ENCODE measurements around the gene JAML.

Gene JAML

GRCh38 chr11:118219732-118220131 lies 5.1 kb downstream of the JAML start:
- Histone ChIP-seq H3K36me3 (ENCODE audit: control insufficient read depth in 5 of 5, insufficient read depth in 5 of 5, low read length in 5 of 5) (no peaks in the 10 kb centered on the region), H3K4me3 (ENCODE audit: low read depth in 1 of 5, low read length in 5 of 5) (no peak overlapping the region), H3K27me3 (ENCODE audit: control insufficient read depth in 5 of 5, insufficient read depth in 4 of 5, low read length in 5 of 5) (peaks cover 0 to 6% (median 0%) of the 10 kb centered on the region in 5 donors), H3K27ac (ENCODE audit: low read depth, low read length) (no peak overlapping the region), H3K4me1 (ENCODE audit: control insufficient read depth in 5 of 5, insufficient read depth in 5 of 5, low read length in 5 of 5) (peaks cover 0 to 20% (median 15%) of the 10 kb centered on the region in 5 donors), H3K9me3 (ENCODE audit: control insufficient read depth in 5 of 5, low read length in 5 of 5) (no peaks in the 10 kb centered on the region), H3K9ac (ENCODE audit: low read length in 5 of 5) (no peak overlapping the region)

- no peaks in the 10 kb centered on the region for H3K9me3 ChIP-seq (ENCODE audit: control insufficient read depth in 5 of 5, low read length in 5 of 5)
- peaks cover 0 to 16% (median 10%) of the 10 kb centered on the region in 5 donors for H3K4me1 ChIP-seq (ENCODE audit: control insufficient read depth in 5 of 5, insufficient read depth in 5 of 5, low read length in 5 of 5)
- H3K9ac ChIP-seq (ENCODE audit: low read length in 5 of 5), result no peak overlapping the region
- peaks cover 0 to 6% (median 0%) of the 10 kb centered on the region in 5 donors for H3K27me3 ChIP-seq (ENCODE audit: control insufficient read depth in 5 of 5, insufficient read depth in 4 of 5, low read length in 5 of 5)
- no peak overlapping the region for H3K27ac ChIP-seq (ENCODE audit: low read depth, low read length)
- H3K4me3 ChIP-seq (ENCODE audit: low read depth in 1 of 5, low read length in 5 of 5), result no peak overlapping the region
- H3K36me3 ChIP-seq (ENCODE audit: control insufficient read depth in 5 of 5, insufficient read depth in 5 of 5, low read length in 5 of 5), result no peaks in the 10 kb centered on the region
These were observed 5.6 kb downstream of the JAML start for GRCh38 chr11:118219244-118219643.

- H3K27me3 ChIP-seq (ENCODE audit: control insufficient read depth in 5 of 5, insufficient read depth in 4 of 5, low read length in 5 of 5), result peaks cover 0 to 6% (median 0%) of the 10 kb centered on the region in 5 donors
- H3K4me1 ChIP-seq (ENCODE audit: control insufficient read depth in 5 of 5, insufficient read depth in 5 of 5, low read length in 5 of 5), result peaks cover 0 to 27% (median 16%) of the 10 kb centered on the region in 5 donors
- H3K27ac ChIP-seq (ENCODE audit: low read depth, low read length), result no peak overlapping the region
These were observed 7.2 kb downstream of the JAML start for GRCh38 chr11:118217575-118217974.

GRCh38 chr11:118216621-118217481 lies 8.0 kb downstream of the JAML start:
- no peak overlapping the region for H3K27ac ChIP-seq (ENCODE audit: low read depth, low read length)

More at GRCh38 chr11:118217575-118217974, 7.2 kb downstream of the JAML start:
- H3K4me3 ChIP-seq (ENCODE audit: low read depth in 1 of 5, low read length in 5 of 5), result no peak overlapping the region
- no peaks in the 10 kb centered on the region for H3K36me3 ChIP-seq (ENCODE audit: control insufficient read depth in 5 of 5, insufficient read depth in 5 of 5, low read length in 5 of 5)
- H3K9me3 ChIP-seq (ENCODE audit: control insufficient read depth in 5 of 5, low read length in 5 of 5), result no peaks in the 10 kb centered on the region
- no peak overlapping the region for H3K9ac ChIP-seq (ENCODE audit: low read length in 5 of 5)

GRCh38 chr11:118215765-118216164 lies 9.0 kb downstream of the JAML start:
- Histone ChIP-seq H3K4me1 (ENCODE audit: control insufficient read depth in 5 of 5, insufficient read depth in 5 of 5, low read length in 5 of 5) (peaks cover 0 to 35% (median 16%) of the 10 kb centered on the region in 5 donors), H3K36me3 (ENCODE audit: control insufficient read depth in 5 of 5, insufficient read depth in 5 of 5, low read length in 5 of 5) (peaks cover 0 to 3% (median 0%) of the 10 kb centered on the region in 5 donors), H3K9ac (ENCODE audit: low read length in 5 of 5) (no peak overlapping the region), H3K4me3 (ENCODE audit: low read depth in 1 of 5, low read length in 5 of 5) (no peak overlapping the region), H3K9me3 (ENCODE audit: control insufficient read depth in 5 of 5, low read length in 5 of 5) (no peaks in the 10 kb centered on the region), H3K27ac (ENCODE audit: low read depth, low read length) (no peak overlapping the region), H3K27me3 (ENCODE audit: control insufficient read depth in 5 of 5, insufficient read depth in 4 of 5, low read length in 5 of 5) (peaks cover 0 to 4% (median 0%) of the 10 kb centered on the region in 5 donors)

More at GRCh38 chr11:118216621-118217481, 8.0 kb downstream of the JAML start:
- peaks cover 0 to under 1% (median 0%) of the 10 kb centered on the region in 5 donors for H3K36me3 ChIP-seq (ENCODE audit: control insufficient read depth in 5 of 5, insufficient read depth in 5 of 5, low read length in 5 of 5)
- peaks cover 0 to 6% (median 0%) of the 10 kb centered on the region in 5 donors for H3K27me3 ChIP-seq (ENCODE audit: control insufficient read depth in 5 of 5, insufficient read depth in 4 of 5, low read length in 5 of 5)
- no peak overlapping the region for H3K9ac ChIP-seq (ENCODE audit: low read length in 5 of 5)
- no peak overlapping the region for H3K4me3 ChIP-seq (ENCODE audit: low read depth in 1 of 5, low read length in 5 of 5)
- H3K9me3 ChIP-seq (ENCODE audit: control insufficient read depth in 5 of 5, low read length in 5 of 5), result no peaks in the 10 kb centered on the region
- peaks cover 0 to 31% (median 16%) of the 10 kb centered on the region in 5 donors for H3K4me1 ChIP-seq (ENCODE audit: control insufficient read depth in 5 of 5, insufficient read depth in 5 of 5, low read length in 5 of 5)

- H3K36me3 ChIP-seq (ENCODE audit: control insufficient read depth in 5 of 5, insufficient read depth in 5 of 5, low read length in 5 of 5), result peaks cover 0 to 3% (median 0%) of the 10 kb centered on the region in 5 donors
- H3K4me3 ChIP-seq (ENCODE audit: low read depth in 1 of 5, low read length in 5 of 5), result no peak overlapping the region
- no peak overlapping the region for H3K9ac ChIP-seq (ENCODE audit: low read length in 5 of 5)
- peaks cover 0 to 33% (median 18%) of the 10 kb centered on the region in 5 donors for H3K4me1 ChIP-seq (ENCODE audit: control insufficient read depth in 5 of 5, insufficient read depth in 5 of 5, low read length in 5 of 5)
- H3K27me3 ChIP-seq (ENCODE audit: control insufficient read depth in 5 of 5, insufficient read depth in 4 of 5, low read length in 5 of 5), result peaks cover 0 to 3% (median 0%) of the 10 kb centered on the region in 5 donors
- no peak overlapping the region for H3K27ac ChIP-seq (ENCODE audit: low read depth, low read length)
- no peaks in the 10 kb centered on the region for H3K9me3 ChIP-seq (ENCODE audit: control insufficient read depth in 5 of 5, low read length in 5 of 5)
These were observed 9.5 kb downstream of the JAML start for GRCh38 chr11:118215262-118215661.

DNA sequence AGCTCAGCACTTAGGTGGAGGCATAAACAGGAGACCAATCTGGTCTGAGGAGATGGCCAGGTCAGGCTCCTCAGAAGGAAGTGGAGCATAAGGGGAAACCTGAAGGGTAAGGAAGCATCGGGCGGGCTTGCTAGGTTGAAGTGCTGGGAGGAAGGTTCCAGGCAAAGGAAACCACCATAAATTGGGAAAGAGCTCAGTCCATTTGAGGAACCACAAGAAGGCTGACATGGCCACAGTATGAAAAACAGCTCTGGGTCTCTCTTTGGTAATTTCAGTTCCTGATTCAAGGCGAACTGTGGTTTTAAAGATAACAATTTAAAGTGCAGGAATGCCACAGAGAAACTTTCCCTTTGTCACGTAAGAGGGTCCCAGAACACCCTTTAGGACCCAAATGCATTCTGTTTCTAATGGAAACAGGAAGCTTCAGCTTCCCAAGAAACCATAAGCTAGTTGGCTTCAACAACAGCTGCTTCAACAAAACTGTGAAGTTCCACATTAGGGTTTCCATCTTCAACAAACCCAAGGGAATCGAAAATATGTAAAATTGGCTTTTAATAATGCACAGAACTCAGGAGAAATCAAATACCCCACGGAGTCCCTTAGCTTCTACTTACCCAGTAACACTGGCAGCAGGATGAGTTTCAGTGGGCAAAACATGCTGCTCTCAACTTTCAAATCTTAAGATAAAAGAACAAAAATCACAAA lies 10.4 kb downstream of the JAML start:
- Histone ChIP-seq H3K27ac (ENCODE audit: low read depth, low read length) (no peak overlapping the region), H3K9ac (ENCODE audit: low read length in 5 of 5) (no peak overlapping the region), H3K27me3 (ENCODE audit: control insufficient read depth in 5 of 5, insufficient read depth in 4 of 5, low read length in 5 of 5) (peaks cover 0 to 2% (median 0%) of the 10 kb centered on the region in 5 donors), H3K4me1 (ENCODE audit: control insufficient read depth in 5 of 5, insufficient read depth in 5 of 5, low read length in 5 of 5) (peaks cover 0 to 27% (median 13%) of the 10 kb centered on the region in 5 donors), H3K36me3 (ENCODE audit: control insufficient read depth in 5 of 5, insufficient read depth in 5 of 5, low read length in 5 of 5) (peaks cover 0 to 3% (median 0%) of the 10 kb centered on the region in 5 donors), H3K9me3 (ENCODE audit: control insufficient read depth in 5 of 5, low read length in 5 of 5) (no peaks in the 10 kb centered on the region), H3K4me3 (ENCODE audit: low read depth in 1 of 5, low read length in 5 of 5) (no peak overlapping the region)

- H3K27me3 ChIP-seq (ENCODE audit: control insufficient read depth in 5 of 5, insufficient read depth in 4 of 5, low read length in 5 of 5), result peaks cover 0 to 2% (median 0%) of the 10 kb centered on the region in 5 donors
- H3K36me3 ChIP-seq (ENCODE audit: control insufficient read depth in 5 of 5, insufficient read depth in 5 of 5, low read length in 5 of 5), result peaks cover 0 to 3% (median 0%) of the 10 kb centered on the region in 5 donors
- H3K9me3 ChIP-seq (ENCODE audit: control insufficient read depth in 5 of 5, low read length in 5 of 5), result no peaks in the 10 kb centered on the region
- no peak overlapping the region for H3K4me3 ChIP-seq (ENCODE audit: low read depth in 1 of 5, low read length in 5 of 5)
- H3K9ac ChIP-seq (ENCODE audit: low read length in 5 of 5), result no peak overlapping the region
- H3K4me1 ChIP-seq (ENCODE audit: control insufficient read depth in 5 of 5, insufficient read depth in 5 of 5, low read length in 5 of 5), result peaks cover 0 to 25% (median 12%) of the 10 kb centered on the region in 5 donors
- no peak overlapping the region for H3K27ac ChIP-seq (ENCODE audit: low read depth, low read length)
These were observed 11.0 kb downstream of the JAML start for GRCh38 chr11:118213781-118214180.

DNA sequence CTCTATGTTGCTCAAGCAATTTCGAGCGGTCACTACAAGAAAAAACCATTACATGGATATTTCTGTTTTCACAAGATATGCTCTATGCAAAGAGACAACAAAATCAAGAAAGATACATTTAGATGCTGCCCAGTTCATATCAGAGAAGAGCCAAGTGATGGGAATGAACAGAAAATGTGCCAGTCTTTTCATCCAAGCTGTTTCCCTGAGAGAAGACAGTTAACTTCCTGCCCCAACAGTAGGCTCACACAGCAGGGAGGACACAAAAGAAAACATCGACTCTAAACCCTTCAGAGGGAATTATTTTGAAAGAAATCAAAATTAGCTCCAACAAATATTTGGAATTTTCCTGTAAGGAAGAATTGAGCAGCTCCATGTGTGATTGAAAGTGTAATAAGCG lies 11.6 kb downstream of the JAML start:
- Histone ChIP-seq H3K27ac (ENCODE audit: low read depth, low read length) (no peak overlapping the region), H3K4me3 (ENCODE audit: low read depth in 1 of 5, low read length in 5 of 5) (no peak overlapping the region), H3K9me3 (ENCODE audit: control insufficient read depth in 5 of 5, low read length in 5 of 5) (no peaks in the 10 kb centered on the region), H3K9ac (ENCODE audit: low read length in 5 of 5) (no peak overlapping the region), H3K4me1 (ENCODE audit: control insufficient read depth in 5 of 5, insufficient read depth in 5 of 5, low read length in 5 of 5) (peaks cover 0 to 27% (median 12%) of the 10 kb centered on the region in 5 donors), H3K27me3 (ENCODE audit: control insufficient read depth in 5 of 5, insufficient read depth in 4 of 5, low read length in 5 of 5) (peaks cover 0 to 2% (median 0%) of the 10 kb centered on the region in 5 donors), H3K36me3 (ENCODE audit: control insufficient read depth in 5 of 5, insufficient read depth in 5 of 5, low read length in 5 of 5) (peaks cover 0 to 3% (median 0%) of the 10 kb centered on the region in 5 donors)
